Ovary (tissue), 9 donors: ENCODE results near the gene UBE2C. TPM values are rescaled to one million over a fixed set of nuclear protein-coding genes. Genes with fewer than 3 reads are reported as not detected.

Experiments used
- DNase-seq, 5 donors: peaks; one replicate each; pipeline ENCODE4 v3.0.0-alpha.2; 2019 to 2020
- H3K27ac ChIP-seq, 2 donors: fragments of 200-600 bp; one replicate each; pipeline versions ENCODE4 v1.5.1 to v1.8.0; 2019 to 2022
- H3K27me3 ChIP-seq: fragments of 200-600 bp; one replicate; pipeline ENCODE4 v1.8.0; 2022
- H3K36me3 ChIP-seq: fragments of 200-600 bp; sonication (generic); one replicate; pipeline ENCODE4 v1.5.1; 2019
- H3K4me1 ChIP-seq: one replicate; pipeline ENCODE4 v1.8.1; 2013; ENCODE audit warnings: mild to moderate bottlenecking, moderate library complexity; ENCODE audit not compliant: insufficient read depth
- H3K4me3 ChIP-seq: fragments of 200-600 bp; sonication (generic); one replicate; pipeline ENCODE4 v1.5.1; 2017
- H3K9me3 ChIP-seq, 2 donors: fragments of 200-600 bp in 1 of 2; sonication (generic) in 1 of 2; one replicate each; pipeline versions ENCODE4 v1.5.1 to v1.8.1; 2013 to 2019; ENCODE audit warnings: mild to moderate bottlenecking in 1 of 2, moderate library complexity in 1 of 2
- CTCF ChIP-seq, 3 donors: fragments of 450-650 bp in 2 of 3; fragments of 200-600 bp in 1 of 3; IDR thresholded peaks; one replicate each; pipeline versions ENCODE4 v1.5.1 to v1.8.0; 2016 to 2022; ENCODE audit warnings: antibody characterized with exemption in 3 of 3, mild to moderate bottlenecking in 1 of 3
- EP300 ChIP-seq: sonication (generic); formaldehyde crosslinking; IDR thresholded peaks from one replicate; pipeline ENCODE4 v1.6.1; 2017; ENCODE audit warnings: antibody characterized with exemption
- POLR2A ChIP-seq: fragments of 450-650 bp; IDR thresholded peaks from one replicate; pipeline ENCODE4 v1.6.1; 2017; ENCODE audit warnings: antibody characterized with exemption, mild to moderate bottlenecking, moderate library complexity
- WGBS, 3 donors: extraction: QIAGEN DNeasy Blood & Tissue Kit in 1 of 3; methylation state at CpG; one replicate each; pipeline versions ENCODE4 v1.1.5 to v1.1.7; 2013 to 2017; 5-methylcytosine and 5-hydroxymethylcytosine counted together
- intact Hi-C, 4 donors: fragments of 100-400 bp; cut with DNase I; formaldehyde crosslinking; loops; one replicate each; pipeline versions ENCODE4 v1.11.0 to v1.15.1; 2022 to 2023
- polyA plus RNA-seq, 2 donors: library from polyadenylated mRNA; stranded (reverse); fragments of 200-250 nt in 1 of 2; fragments of 350-450 nt in 1 of 2; fragmentation: Illumina TruSeq in 1 of 2; extraction: RNeasy Lipid Tissue Mini Kit (QIAGEN cat#74804) in 1 of 2; gene quantifications; one replicate each; pipeline ENCODE4 v1.2.3, GENCODE V29; 2013 to 2014
- total RNA-seq, 7 donors: library from RNA; depleted of rRNA in 2 of 7; stranded (reverse); fragments of >200 nt in 2 of 7; fragmentation: NEBNext Ultra II Directional in 3 of 7; extraction: Animal tissue kit (Norgen Biotek cat#: 25700) in 3 of 7; gene quantifications; one replicate each; pipeline versions ENCODE4 v1.1.0 to v1.2.4, GENCODE V29; 2016 to 2023
- donor health status: DM: no; HTN: no; CAD: no; lungs with moderate emphysema.
- donor health status: DM: no; HTN: no; CAD: no.
- donor health status: Bipolar disorder and iron deficiency.
- donor health status: DM: yes; HTN: yes; CAD: no.
- donor health status: DM: no; HTN: no; CAD: no.
- donor health status: DM: yes; HTN: yes; CAD: no.

UBE2C gene
- total and polyA plus RNA-seq, 9 donors = 0.69 to 5.6 (median 1.6) TPM; not detected in 3

- intact Hi-C loops = loop anchor here in 1 of 4 donors (5.0 kb wide), 1 partner anchor 45 kb away; the partner anchor contains the start of gene SPATA25
- H3K4me3 ChIP-seq = no peak overlapping the region
- no peaks in the 10 kb centered on the region for H3K27me3 ChIP-seq
- peaks cover 6% of the 10 kb centered on the region for H3K4me1 ChIP-seq
- peak in 2 of 5 donors; percentile 51 to 65 for DNase-seq
- 21 to 25% (median 22%) methylated on average over 5 of the region's 5 CpGs for WGBS, 3 donors
- peak in 1 of 3 donors; percentile 24 for TF ChIP-seq CTCF (IDR thresholded peaks at IDR 0.05)
- TF ChIP-seq EP300 = no peak
- no peaks in the 10 kb centered on the region for H3K9me3 ChIP-seq
- peak overlapping the region in 1 of 2 donors; percentile 62 for H3K27ac ChIP-seq
- no peaks in the 10 kb centered on the region for H3K36me3 ChIP-seq
Observed at GRCh38 chr20:45842169-45842812, 29.8 kb downstream of the UBE2C start.

- no peak overlapping the region for H3K4me3 ChIP-seq
- H3K27ac ChIP-seq = no peak overlapping the region
- no peaks in the 10 kb centered on the region for H3K36me3 ChIP-seq
- DNase-seq = no peak
- no peak for TF ChIP-seq POLR2A
- no peak for TF ChIP-seq CTCF (IDR thresholded peaks at IDR 0.05)
- no peak for TF ChIP-seq EP300
- peaks cover 6% of the 10 kb centered on the region for H3K4me1 ChIP-seq
- intact Hi-C loops = loop anchor here in 1 of 4 donors (5.0 kb wide), 1 partner anchor 44 kb away; the partner anchor contains the start of gene SPATA25
- 89 to 91% (median 90%) methylated on average over 14 of the region's 14 CpGs for WGBS, 3 donors
- H3K9me3 ChIP-seq = no peaks in the 10 kb centered on the region
- no peaks in the 10 kb centered on the region for H3K27me3 ChIP-seq
Observed at GRCh38 chr20:45843506-45843905, 31.1 kb downstream of the UBE2C start.

GRCh38 chr20:45845452-45845851 is 33.0 kb downstream of the UBE2C start:
- no peak overlapping the region for H3K27ac ChIP-seq
- no peaks in the 10 kb centered on the region for H3K9me3 ChIP-seq
- peaks cover 6% of the 10 kb centered on the region for H3K4me1 ChIP-seq
- DNase-seq = no peak
- TF ChIP-seq POLR2A (no peak), CTCF (IDR thresholded peaks at IDR 0.05) (no peak)
- H3K4me3 ChIP-seq = no peak overlapping the region
- H3K36me3 ChIP-seq = no peaks in the 10 kb centered on the region
- no peaks in the 10 kb centered on the region for H3K27me3 ChIP-seq
- intact Hi-C loops = no loop called here

- Histone ChIP-seq H3K27me3 (no peaks in the 10 kb centered on the region), H3K9me3 (no peaks in the 10 kb centered on the region), H3K4me1 (peaks cover 2% of the 10 kb centered on the region), H3K36me3 (no peaks in the 10 kb centered on the region), H3K27ac (no peak overlapping the region), H3K4me3 (no peak overlapping the region)
- peak in 1 of 5 donors; percentile 14 for DNase-seq
- intact Hi-C loops = no loop called here
- WGBS, 3 donors = 91 to 93% (median 92%) methylated on average over 8 of the region's 8 CpGs
- no peak for TF ChIP-seq CTCF (IDR thresholded peaks at IDR 0.05)
- TF ChIP-seq EP300 = no peak
- TF ChIP-seq POLR2A = no peak
Observed at GRCh38 chr20:45848421-45848820, 36.0 kb downstream of the UBE2C start.
